ENCODE data around the gene ZNF587.
"Not testable (repeated sequence)": the region's sequence is repeated elsewhere in the genome, so short reads cannot be mapped to it uniquely, and the experiment has no call there.

Gene ZNF587

DNA sequence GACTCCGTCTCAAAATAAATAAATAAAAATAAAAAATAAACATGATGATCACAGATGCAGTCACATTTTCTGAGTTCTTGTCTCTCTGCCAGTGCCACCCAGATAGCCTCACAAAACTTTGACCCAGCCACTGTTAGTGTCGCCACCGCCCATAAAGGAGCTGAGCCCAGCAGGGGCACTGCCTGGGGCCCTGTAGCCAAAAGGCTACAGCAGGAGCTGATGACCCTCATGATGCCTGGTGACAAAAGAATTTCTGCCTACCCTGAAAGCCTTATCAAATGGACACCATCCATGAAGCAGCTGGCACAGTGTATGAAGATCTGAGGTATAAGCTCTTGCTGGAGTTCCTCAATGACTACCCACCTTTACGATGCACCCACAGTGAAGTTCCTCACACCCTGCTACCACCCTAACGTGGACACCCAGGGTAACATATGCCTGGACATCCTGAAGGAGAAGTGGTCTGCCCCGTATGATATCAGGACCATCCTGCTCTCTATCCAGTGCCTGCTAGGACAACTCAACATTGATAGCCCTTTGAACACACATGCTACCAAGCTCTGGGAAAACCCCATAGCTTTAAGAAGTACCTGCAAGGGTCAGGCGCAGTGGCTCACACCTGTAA is 18.3 kb downstream of the ZNF587 start:
- POLR2A ChIA-PET (ENCODE audit: low non-redundant PET) = interaction anchor here (0.6 kb wide), 1 partner anchor 318 kb away, joined by 3 read pairs; no protein-coding TSS in a partner anchor
- no peak overlapping the region for H3K27ac ChIP-seq
- no peak for DNase-seq (ENCODE audit: low spot score)
- TF ChIP-seq, protein P1, sequence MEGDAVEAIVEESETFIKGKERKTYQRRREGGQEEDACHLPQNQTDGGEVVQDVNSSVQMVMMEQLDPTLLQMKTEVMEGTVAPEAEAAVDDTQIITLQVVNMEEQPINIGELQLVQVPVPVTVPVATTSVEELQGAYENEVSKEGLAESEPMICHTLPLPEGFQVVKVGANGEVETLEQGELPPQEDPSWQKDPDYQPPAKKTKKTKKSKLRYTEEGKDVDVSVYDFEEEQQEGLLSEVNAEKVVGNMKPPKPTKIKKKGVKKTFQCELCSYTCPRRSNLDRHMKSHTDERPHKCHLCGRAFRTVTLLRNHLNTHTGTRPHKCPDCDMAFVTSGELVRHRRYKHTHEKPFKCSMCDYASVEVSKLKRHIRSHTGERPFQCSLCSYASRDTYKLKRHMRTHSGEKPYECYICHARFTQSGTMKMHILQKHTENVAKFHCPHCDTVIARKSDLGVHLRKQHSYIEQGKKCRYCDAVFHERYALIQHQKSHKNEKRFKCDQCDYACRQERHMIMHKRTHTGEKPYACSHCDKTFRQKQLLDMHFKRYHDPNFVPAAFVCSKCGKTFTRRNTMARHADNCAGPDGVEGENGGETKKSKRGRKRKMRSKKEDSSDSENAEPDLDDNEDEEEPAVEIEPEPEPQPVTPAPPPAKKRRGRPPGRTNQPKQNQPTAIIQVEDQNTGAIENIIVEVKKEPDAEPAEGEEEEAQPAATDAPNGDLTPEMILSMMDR (conservative IDR thresholded peaks at IDR 0.05; ENCODE audit: low read depth) = no peak
- CTCF ChIA-PET = interaction anchor here (0.6 kb wide), 1 partner anchor 12 kb away, joined by 5 read pairs; no protein-coding TSS in a partner anchor

DNA sequence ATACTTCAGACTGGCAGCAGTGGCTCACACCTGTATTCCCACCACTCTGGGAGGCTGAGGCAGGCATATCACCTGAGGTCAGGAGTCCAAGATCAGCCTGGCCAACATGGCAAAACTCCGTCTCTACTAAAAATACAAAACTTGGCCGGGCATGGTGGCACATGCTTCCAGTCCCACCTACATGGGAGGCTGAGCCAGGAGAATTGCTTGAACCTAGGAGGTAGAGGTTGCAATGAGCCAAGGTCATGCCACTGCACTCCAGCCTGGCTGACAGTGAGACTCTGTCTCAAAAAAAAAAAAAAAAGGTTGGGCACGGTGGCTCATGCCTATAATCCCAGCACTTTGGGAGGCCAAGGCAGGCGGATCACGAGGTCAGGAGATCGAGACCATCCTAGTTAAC is 20.0 kb downstream of the ZNF587 start:
- POLR2A ChIA-PET (ENCODE audit: low non-redundant PET); CTCF ChIA-PET; H3K27ac ChIP-seq; DNase-seq (ENCODE audit: low spot score): not testable (repeated sequence)

- TF ChIP-seq, protein P1 (conservative IDR thresholded peaks at IDR 0.05; ENCODE audit: low read depth) = no peak
- POLR2A ChIA-PET (ENCODE audit: low non-redundant PET) = no interaction called here
- no peak overlapping the region for H3K27ac ChIP-seq
- CTCF ChIA-PET = interaction anchor here (0.6 kb wide), 1 partner anchor 13 kb away, joined by 5 read pairs; no protein-coding TSS in a partner anchor
- no peak for DNase-seq (ENCODE audit: low spot score)
Observed at GRCh38 chr19:57870225-57870624, 20.6 kb downstream of the ZNF587 start.

GRCh38 chr19:57872450-57872849 is 22.8 kb downstream of the ZNF587 start:
- H3K27ac ChIP-seq = no peak overlapping the region
- POLR2A ChIA-PET (ENCODE audit: low non-redundant PET) = no interaction called here
- DNase-seq (ENCODE audit: low spot score) = no peak
- TF ChIP-seq, protein P1 (conservative IDR thresholded peaks at IDR 0.05; ENCODE audit: low read depth) = no peak
- CTCF ChIA-PET = interaction anchor here (0.6 kb wide), 1 partner anchor 402 kb away, joined by 7 read pairs; no protein-coding TSS in a partner anchor

GRCh38 chr19:57873883-57874799 is 24.5 kb downstream of the ZNF587 start:
- DNase-seq (ENCODE audit: low spot score); H3K27ac ChIP-seq; CTCF ChIA-PET; POLR2A ChIA-PET (ENCODE audit: low non-redundant PET): not testable (repeated sequence)

GRCh38 chr19:57886046-57886445 is 36.4 kb downstream of the ZNF587 start:
- ChIA-PET POLR2A (ENCODE audit: low non-redundant PET) (no interaction called here), CTCF (no interaction called here)
- TF ChIP-seq, protein P1 (conservative IDR thresholded peaks at IDR 0.05; ENCODE audit: low read depth) = no peak
- H3K27ac ChIP-seq = no peak overlapping the region
- no peak for DNase-seq (ENCODE audit: low spot score)

- TF ChIP-seq, protein P1 (conservative IDR thresholded peaks at IDR 0.05; ENCODE audit: low read depth) = no peak
- no peak for DNase-seq (ENCODE audit: low spot score)
- H3K27ac ChIP-seq = no peak overlapping the region
- CTCF ChIA-PET = interaction anchor here (0.6 to 1.0 kb wide), 3 partner anchors 9 to 299 kb away, joined by 3 read pairs; no protein-coding TSS in a partner anchor
- POLR2A ChIA-PET (ENCODE audit: low non-redundant PET) = no interaction called here
Observed at GRCh38 chr19:57887195-57887941, 37.7 kb downstream of the ZNF587 start.

All from RWPE1 (cell line).